Measurements from ENCODE around the gene PAX2. TPM values are rescaled to one million over a fixed set of nuclear protein-coding genes. Genes with fewer than 3 reads are reported as not detected.
A peak's percentile ranks its signal among the peaks of the same experiment; 100 is the strongest.

Gene PAX2
- total and polyA plus RNA-seq, 2 of the 13 experiments (the other 11 are each of a cell fraction or from before 2014, with no cell fraction given): not detected

DNA sequence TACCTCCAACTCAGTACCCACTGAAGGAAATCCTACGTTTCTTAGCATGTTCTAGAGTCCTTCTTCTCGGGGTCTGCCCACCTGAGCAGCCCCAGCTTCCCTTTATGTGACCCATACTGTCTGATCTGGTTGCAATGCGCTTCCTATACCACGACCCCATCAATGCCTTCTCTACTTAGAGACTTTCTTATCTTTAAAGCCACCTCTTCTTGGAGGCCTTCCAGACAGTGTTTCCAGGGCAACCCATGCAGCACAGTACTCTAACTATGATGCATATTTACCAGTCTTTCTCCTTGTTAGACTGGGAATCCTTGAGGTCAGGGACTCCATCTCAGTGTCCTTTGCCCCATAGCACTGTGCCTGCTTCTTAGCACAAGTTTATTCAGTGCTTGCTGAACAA lies 112.9 kb downstream of the PAX2 start (continued):
- no peak for TF ChIP-seq USF2 (IDR thresholded peaks at IDR 0.05; ENCODE audit: low read depth, low read length)
- no peak for TF ChIP-seq USF2 (CRISPR knock-in tag; IDR thresholded peaks at IDR 0.05; ENCODE audit: borderline replicate concordance)
- TF ChIP-seq ZNF83 (CRISPR knock-in tag; IDR thresholded peaks at IDR 0.05; ENCODE audit: borderline replicate concordance): no peak

GRCh38 chr10:100858747-100859483 lies 113.5 kb downstream of the PAX2 start:
- FAIRE-seq: no peak
- CTCF ChIA-PET (ENCODE audit: low intra/inter-chr PET ratio, low total read pairs): no interaction called here

More at GRCh38 chr10:100858747-100859483, 113.5 kb downstream of the PAX2 start:
- H2AFZ ChIP-seq (ENCODE audit: low read length): no peak overlapping the region
- ATAC-seq: no peak
- no peak overlapping the region for H3K27ac ChIP-seq (ENCODE audit: extremely low read length, insufficient read depth, low read length)
- H3K9me3 ChIP-seq (ENCODE audit: low read length): no peaks in the 10 kb centered on the region
- no peaks in the 10 kb centered on the region for H3K79me2 ChIP-seq (ENCODE audit: insufficient read depth, low read length)
- intact Hi-C loops (cut with micrococcal nuclease; ENCODE audit: unreplicated experiment): no loop called here
- H3K27me3 ChIP-seq (ENCODE audit: control insufficient read depth in 1 of 2, insufficient read depth in 2 of 2, low read length in 2 of 2): peaks cover 6 to 56% of the 10 kb centered on the region in 2 experiments; a peak in 4 of 5 replicates
- POLR2A ChIA-PET: no interaction called here
- H3K9ac ChIP-seq (ENCODE audit: insufficient read depth, low read depth, low read length): no peak overlapping the region
- no TSS peak for BruUV-seq (replicated peaks)
- H3K4me1 ChIP-seq (ENCODE audit: insufficient read depth, low read length): no peaks in the 10 kb centered on the region
- TF ChIP-seq, protein P1, sequence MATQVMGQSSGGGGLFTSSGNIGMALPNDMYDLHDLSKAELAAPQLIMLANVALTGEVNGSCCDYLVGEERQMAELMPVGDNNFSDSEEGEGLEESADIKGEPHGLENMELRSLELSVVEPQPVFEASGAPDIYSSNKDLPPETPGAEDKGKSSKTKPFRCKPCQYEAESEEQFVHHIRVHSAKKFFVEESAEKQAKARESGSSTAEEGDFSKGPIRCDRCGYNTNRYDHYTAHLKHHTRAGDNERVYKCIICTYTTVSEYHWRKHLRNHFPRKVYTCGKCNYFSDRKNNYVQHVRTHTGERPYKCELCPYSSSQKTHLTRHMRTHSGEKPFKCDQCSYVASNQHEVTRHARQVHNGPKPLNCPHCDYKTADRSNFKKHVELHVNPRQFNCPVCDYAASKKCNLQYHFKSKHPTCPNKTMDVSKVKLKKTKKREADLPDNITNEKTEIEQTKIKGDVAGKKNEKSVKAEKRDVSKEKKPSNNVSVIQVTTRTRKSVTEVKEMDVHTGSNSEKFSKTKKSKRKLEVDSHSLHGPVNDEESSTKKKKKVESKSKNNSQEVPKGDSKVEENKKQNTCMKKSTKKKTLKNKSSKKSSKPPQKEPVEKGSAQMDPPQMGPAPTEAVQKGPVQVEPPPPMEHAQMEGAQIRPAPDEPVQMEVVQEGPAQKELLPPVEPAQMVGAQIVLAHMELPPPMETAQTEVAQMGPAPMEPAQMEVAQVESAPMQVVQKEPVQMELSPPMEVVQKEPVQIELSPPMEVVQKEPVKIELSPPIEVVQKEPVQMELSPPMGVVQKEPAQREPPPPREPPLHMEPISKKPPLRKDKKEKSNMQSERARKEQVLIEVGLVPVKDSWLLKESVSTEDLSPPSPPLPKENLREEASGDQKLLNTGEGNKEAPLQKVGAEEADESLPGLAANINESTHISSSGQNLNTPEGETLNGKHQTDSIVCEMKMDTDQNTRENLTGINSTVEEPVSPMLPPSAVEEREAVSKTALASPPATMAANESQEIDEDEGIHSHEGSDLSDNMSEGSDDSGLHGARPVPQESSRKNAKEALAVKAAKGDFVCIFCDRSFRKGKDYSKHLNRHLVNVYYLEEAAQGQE (IDR thresholded peaks at IDR 0.05; ENCODE audit: borderline replicate concordance in 1 of 2, low read depth in 1 of 2, low read length in 2 of 2): peak in 1 of 2 experiments; percentile 62; a peak in 1 of 4 replicates
- TF ChIP-seq ZSCAN5A (CRISPR knock-in tag; IDR thresholded peaks at IDR 0.05; ENCODE audit: borderline replicate concordance): no peak
- TF ChIP-seq CREB1 (IDR thresholded peaks at IDR 0.05): peak; percentile 30; the same call in 1 of the 2 replicates
- no peak for TF ChIP-seq CREB1 (CRISPR knock-in tag; IDR thresholded peaks at IDR 0.05)
- no peak for TF ChIP-seq ATM (IDR thresholded peaks at IDR 0.05; ENCODE audit: borderline replicate concordance)
- no peak for TF ChIP-seq ZNF124 (CRISPR knock-in tag; IDR thresholded peaks at IDR 0.05)
- no peaks in the 10 kb centered on the region for H4K20me1 ChIP-seq (ENCODE audit: insufficient read depth, low read length)
- 31% methylated on average over 21 of the region's 21 CpGs for WGBS (ENCODE audit: low lambda C conversion rate)
- no peak for DNase-seq (ENCODE audit: low spot score)
- H3K4me2 ChIP-seq (ENCODE audit: low read depth, low read length): no peak overlapping the region
- in situ Hi-C loops (cut with HindIII; ENCODE audit: extremely low pct_ligation_motif_present, low pct_unique_long_range_greater_than_20kb): no loop called here
- H3K36me3 ChIP-seq (replicated peaks in 1 of 2; ENCODE audit: control insufficient read depth in 1 of 2, insufficient read depth in 2 of 2, low read length in 2 of 2): no peaks in the 10 kb centered on the region
- H3K4me3 ChIP-seq (replicated peaks in 1 of 3; ENCODE audit: insufficient read depth in 1 of 3, low read depth in 2 of 3, low read length in 3 of 3): no peak overlapping the region

Measured in HepG2 (cell line).